ENCODE measurements around the gene FCHSD1.

The FCHSD1 gene

GRCh38 chr5:141637123-141637766 is 14.0 kb downstream of the FCHSD1 start:
- H3K4me1 ChIP-seq (ENCODE audit: control insufficient read depth, insufficient read depth, low read length): peaks cover 10% of the 10 kb centered on the region

GRCh38 chr5:141636413-141637122 is 14.7 kb downstream of the FCHSD1 start, which contains the start of the genes HDAC3 and RELL2:
Gene HDAC3, minus strand, starts transcription at chr5:141636849. Its CDS starts 59 bp downstream, at chr5:141636790.
Gene RELL2, plus strand, starts transcription at chr5:141636997. Its CDS starts 1,229 bp downstream, at chr5:141638226.
- H3K36me3 ChIP-seq (ENCODE audit: control insufficient read depth, insufficient read depth, low read length): peaks cover 10% of the 10 kb centered on the region

More at GRCh38 chr5:141637123-141637766, 14.0 kb downstream of the FCHSD1 start:
- no peaks in the 10 kb centered on the region for H3K9me3 ChIP-seq (ENCODE audit: control insufficient read depth, insufficient read depth, low read length)
- peak overlapping the region; percentile 99 for H3K4me3 ChIP-seq (ENCODE audit: low read depth, low read length)
- peak overlapping the region; percentile 37 for H3K9ac ChIP-seq (ENCODE audit: low read depth, low read length)
- peaks cover 4% of the 10 kb centered on the region for H3K27me3 ChIP-seq (ENCODE audit: control insufficient read depth, insufficient read depth, low read length)
- peaks cover 10% of the 10 kb centered on the region for H3K36me3 ChIP-seq (ENCODE audit: control insufficient read depth, insufficient read depth, low read length)

GRCh38 chr5:141636106-141636412 is 15.2 kb downstream of the FCHSD1 start:
- H3K9ac ChIP-seq (ENCODE audit: low read depth, low read length): peak overlapping the region; percentile 93
- H3K36me3 ChIP-seq (ENCODE audit: control insufficient read depth, insufficient read depth, low read length): peaks cover 10% of the 10 kb centered on the region
- H3K4me1 ChIP-seq (ENCODE audit: control insufficient read depth, insufficient read depth, low read length): peaks cover 10% of the 10 kb centered on the region
- peaks cover 4% of the 10 kb centered on the region for H3K27me3 ChIP-seq (ENCODE audit: control insufficient read depth, insufficient read depth, low read length)
- peak overlapping the region; percentile 99 for H3K4me3 ChIP-seq (ENCODE audit: low read depth, low read length)
- no peaks in the 10 kb centered on the region for H3K9me3 ChIP-seq (ENCODE audit: control insufficient read depth, insufficient read depth, low read length)

More at GRCh38 chr5:141636413-141637122, 14.7 kb downstream of the FCHSD1 start, which contains the start of the genes HDAC3 and RELL2:
- Histone ChIP-seq H3K27me3 (ENCODE audit: control insufficient read depth, insufficient read depth, low read length) (peaks cover 4% of the 10 kb centered on the region), H3K4me3 (ENCODE audit: low read depth, low read length) (peak within 1 kb of the TSS; percentile 99), H3K9ac (ENCODE audit: low read depth, low read length) (peak within 1 kb of the TSS; percentile 93), H3K9me3 (ENCODE audit: control insufficient read depth, insufficient read depth, low read length) (no peaks in the 10 kb centered on the region), H3K4me1 (ENCODE audit: control insufficient read depth, insufficient read depth, low read length) (peaks cover 10% of the 10 kb centered on the region)

GRCh38 chr5:141635646-141636045 is 15.6 kb downstream of the FCHSD1 start:
- Histone ChIP-seq H3K4me3 (ENCODE audit: low read depth, low read length) (peak overlapping the region; percentile 99), H3K9me3 (ENCODE audit: control insufficient read depth, insufficient read depth, low read length) (no peaks in the 10 kb centered on the region), H3K27me3 (ENCODE audit: control insufficient read depth, insufficient read depth, low read length) (peaks cover 4% of the 10 kb centered on the region), H3K4me1 (ENCODE audit: control insufficient read depth, insufficient read depth, low read length) (peaks cover 10% of the 10 kb centered on the region), H3K36me3 (ENCODE audit: control insufficient read depth, insufficient read depth, low read length) (peaks cover 10% of the 10 kb centered on the region), H3K9ac (ENCODE audit: low read depth, low read length) (peak overlapping the region; percentile 93)

GRCh38 chr5:141634720-141635119 is 16.5 kb downstream of the FCHSD1 start:
- H3K4me3 ChIP-seq (ENCODE audit: low read depth, low read length): no peak overlapping the region

GRCh38 chr5:141633871-141634561 is 17.2 kb downstream of the FCHSD1 start:
- H3K9ac ChIP-seq (ENCODE audit: low read depth, low read length): no peak overlapping the region
- no peak overlapping the region for H3K4me3 ChIP-seq (ENCODE audit: low read depth, low read length)
- peaks cover 4% of the 10 kb centered on the region for H3K27me3 ChIP-seq (ENCODE audit: control insufficient read depth, insufficient read depth, low read length)
- H3K4me1 ChIP-seq (ENCODE audit: control insufficient read depth, insufficient read depth, low read length): peaks cover 10% of the 10 kb centered on the region
- H3K9me3 ChIP-seq (ENCODE audit: control insufficient read depth, insufficient read depth, low read length): no peaks in the 10 kb centered on the region
- H3K36me3 ChIP-seq (ENCODE audit: control insufficient read depth, insufficient read depth, low read length): peaks cover 15% of the 10 kb centered on the region

More at GRCh38 chr5:141634720-141635119, 16.5 kb downstream of the FCHSD1 start:
- H3K9me3 ChIP-seq (ENCODE audit: control insufficient read depth, insufficient read depth, low read length): no peaks in the 10 kb centered on the region
- peaks cover 10% of the 10 kb centered on the region for H3K4me1 ChIP-seq (ENCODE audit: control insufficient read depth, insufficient read depth, low read length)
- peaks cover 4% of the 10 kb centered on the region for H3K27me3 ChIP-seq (ENCODE audit: control insufficient read depth, insufficient read depth, low read length)
- no peak overlapping the region for H3K9ac ChIP-seq (ENCODE audit: low read depth, low read length)
- H3K36me3 ChIP-seq (ENCODE audit: control insufficient read depth, insufficient read depth, low read length): peaks cover 9% of the 10 kb centered on the region

GRCh38 chr5:141632650-141633049 is 18.6 kb downstream of the FCHSD1 start:
- Histone ChIP-seq H3K9me3 (ENCODE audit: control insufficient read depth, insufficient read depth, low read length) (no peaks in the 10 kb centered on the region), H3K36me3 (ENCODE audit: control insufficient read depth, insufficient read depth, low read length) (peaks cover 16% of the 10 kb centered on the region), H3K4me3 (ENCODE audit: low read depth, low read length) (no peak overlapping the region), H3K9ac (ENCODE audit: low read depth, low read length) (no peak overlapping the region), H3K27me3 (ENCODE audit: control insufficient read depth, insufficient read depth, low read length) (no peaks in the 10 kb centered on the region), H3K4me1 (ENCODE audit: control insufficient read depth, insufficient read depth, low read length) (peaks cover 3% of the 10 kb centered on the region)

- peaks cover 18% of the 10 kb centered on the region for H3K36me3 ChIP-seq (ENCODE audit: control insufficient read depth, insufficient read depth, low read length)
- H3K9me3 ChIP-seq (ENCODE audit: control insufficient read depth, insufficient read depth, low read length): no peaks in the 10 kb centered on the region
- H3K27me3 ChIP-seq (ENCODE audit: control insufficient read depth, insufficient read depth, low read length): no peaks in the 10 kb centered on the region
- H3K4me1 ChIP-seq (ENCODE audit: control insufficient read depth, insufficient read depth, low read length): no peaks in the 10 kb centered on the region
- no peak overlapping the region for H3K4me3 ChIP-seq (ENCODE audit: low read depth, low read length)
- H3K9ac ChIP-seq (ENCODE audit: low read depth, low read length): no peak overlapping the region
These were observed 20.6 kb downstream of the FCHSD1 start for GRCh38 chr5:141630570-141631140.

- H3K36me3 ChIP-seq (ENCODE audit: control insufficient read depth, insufficient read depth, low read length): peaks cover 25% of the 10 kb centered on the region
- H3K4me1 ChIP-seq (ENCODE audit: control insufficient read depth, insufficient read depth, low read length): peaks cover 6% of the 10 kb centered on the region
- H3K27me3 ChIP-seq (ENCODE audit: control insufficient read depth, insufficient read depth, low read length): no peaks in the 10 kb centered on the region
These were observed 22.9 kb downstream of the FCHSD1 start for GRCh38 chr5:141628175-141628788.

GRCh38 chr5:141623611-141624010 is 27.6 kb downstream of the FCHSD1 start:
- Histone ChIP-seq H3K4me1 (ENCODE audit: control insufficient read depth, insufficient read depth, low read length) (peaks cover 6% of the 10 kb centered on the region), H3K36me3 (ENCODE audit: control insufficient read depth, insufficient read depth, low read length) (peaks cover 13% of the 10 kb centered on the region), H3K4me3 (ENCODE audit: low read depth, low read length) (no peak overlapping the region), H3K9me3 (ENCODE audit: control insufficient read depth, insufficient read depth, low read length) (no peaks in the 10 kb centered on the region), H3K27me3 (ENCODE audit: control insufficient read depth, insufficient read depth, low read length) (no peaks in the 10 kb centered on the region), H3K9ac (ENCODE audit: low read depth, low read length) (no peak overlapping the region)

More at GRCh38 chr5:141628175-141628788, 22.9 kb downstream of the FCHSD1 start:
- no peaks in the 10 kb centered on the region for H3K9me3 ChIP-seq (ENCODE audit: control insufficient read depth, insufficient read depth, low read length)
- no peak overlapping the region for H3K4me3 ChIP-seq (ENCODE audit: low read depth, low read length)
- no peak overlapping the region for H3K9ac ChIP-seq (ENCODE audit: low read depth, low read length)

GRCh38 chr5:141623186-141623585 is 28.0 kb downstream of the FCHSD1 start:
- no peaks in the 10 kb centered on the region for H3K27me3 ChIP-seq (ENCODE audit: control insufficient read depth, insufficient read depth, low read length)
- H3K4me1 ChIP-seq (ENCODE audit: control insufficient read depth, insufficient read depth, low read length): peaks cover 6% of the 10 kb centered on the region
- H3K36me3 ChIP-seq (ENCODE audit: control insufficient read depth, insufficient read depth, low read length): peaks cover 13% of the 10 kb centered on the region
- no peaks in the 10 kb centered on the region for H3K9me3 ChIP-seq (ENCODE audit: control insufficient read depth, insufficient read depth, low read length)
- H3K9ac ChIP-seq (ENCODE audit: low read depth, low read length): no peak overlapping the region
- no peak overlapping the region for H3K4me3 ChIP-seq (ENCODE audit: low read depth, low read length)

All from iPS-15b (cell line).